Transverse colon (tissue), 4 donors: ENCODE measurements around the gene DUSP15. TPM values are rescaled to one million over a fixed set of nuclear protein-coding genes. Genes with fewer than 3 reads are reported as not detected.

Source experiments
- DNase-seq: peaks from one replicate; pipeline ENCODE4 v3.0.0-alpha.2; 2019
- H3K27ac ChIP-seq, 4 donors: fragments of 200-600 bp; sonication (generic); 2 replicates each; pipeline ENCODE4 v1.5.1; 2016 to 2018; ENCODE audit warnings: inconsistent platforms in 4 of 4
- H3K27me3 ChIP-seq: fragments of 200-600 bp; sonication (generic); 2 replicates; pipeline ENCODE4 v1.5.1; 2017; ENCODE audit warnings: inconsistent platforms
- H3K36me3 ChIP-seq, 4 donors: fragments of 200-600 bp; sonication (generic); 2 replicates each; pipeline ENCODE4 v1.5.1; 2017 to 2019; ENCODE audit warnings: inconsistent platforms in 4 of 4
- H3K4me1 ChIP-seq, 4 donors: fragments of 200-600 bp; sonication (generic); 2 replicates each; pipeline ENCODE4 v1.5.1; 2017 to 2020; ENCODE audit warnings: inconsistent platforms in 4 of 4
- H3K4me3 ChIP-seq, 4 donors: fragments of 200-600 bp; sonication (generic); 1 replicate in 1 of 4; 2 replicates in 3 of 4; pipeline versions ENCODE4 v1.5.1 to v1.6.1; 2017 to 2019; ENCODE audit warnings: inconsistent platforms in 4 of 4
- H3K9me3 ChIP-seq, 2 donors: fragments of 200-600 bp; sonication (generic); 2 replicates each; pipeline ENCODE4 v1.5.1; 2017 to 2019; ENCODE audit warnings: inconsistent platforms in 2 of 2
- EP300 ChIP-seq: sonication (generic); formaldehyde crosslinking; IDR thresholded peaks from one replicate; pipeline ENCODE4 v1.6.1; 2017; ENCODE audit warnings: antibody characterized with exemption, low read depth
- POLR2A ChIP-seq: fragments of 450-650 bp; IDR thresholded peaks from one replicate; pipeline ENCODE4 v1.6.1; 2016; ENCODE audit warnings: antibody characterized with exemption, mild to moderate bottlenecking, moderate library complexity
- POLR2AphosphoS5 ChIP-seq, 3 donors: sonication (generic); formaldehyde crosslinking; IDR thresholded peaks; one replicate each; pipeline ENCODE4 v1.6.1; 2016; ENCODE audit warnings: antibody characterized with exemption in 3 of 3
- WGBS, 2 donors: methylation state at CpG; one replicate each; pipeline ENCODE4 v1.1.5; 2018; ENCODE audit warnings: low coverage in 1 of 2; 5-methylcytosine and 5-hydroxymethylcytosine counted together
- in situ Hi-C, 4 donors: fragments of 200-750 bp; cut with MboI; loops; one replicate each; pipeline versions ENCODE4 v1.15.0 to v1.15.1; 2017; ENCODE audit warnings: low sequenced_read_pairs in 3 of 4, low pct_ligation_motif_present in 1 of 4, low pct_unique_long_range_greater_than_20kb in 1 of 4
- intact Hi-C: fragments of 100-400 bp; cut with DNase I; formaldehyde crosslinking; loops from one replicate; pipeline ENCODE4 v1.15.1; 2023; ENCODE audit warnings: low total_unique reads
- small RNA-seq, 4 donors: library from RNA; depleted of rRNA; stranded (forward); fragments of <200 nt; gene quantifications; one replicate each; pipeline ENCODE3, GENCODE V24; 2016
- total RNA-seq, 4 donors: library from RNA; depleted of rRNA; stranded (reverse); fragments of >200 nt; gene quantifications; one replicate each; pipeline ENCODE4 v1.1.0, GENCODE V29; 2016
- TF ChIP-seq, protein P1 (sequence below), 5 experiments: fragments of 200-600 bp in 3 of 5; fragments of 450-650 bp in 2 of 5; sonication (generic) in 3 of 5; IDR thresholded peaks; 1 replicate in 2 of 5; 2 replicates in 3 of 5; pipeline ENCODE4 v1.5.1; 2016 to 2017; ENCODE audit warnings: antibody characterized with exemption in 5 of 5, inconsistent platforms in 3 of 5, mild to moderate bottlenecking in 2 of 5, moderate library complexity in 1 of 5

DUSP15 gene
- total RNA-seq, 4 donors from 2014 or later, result 1.1 TPM; not detected in 3

DNA sequence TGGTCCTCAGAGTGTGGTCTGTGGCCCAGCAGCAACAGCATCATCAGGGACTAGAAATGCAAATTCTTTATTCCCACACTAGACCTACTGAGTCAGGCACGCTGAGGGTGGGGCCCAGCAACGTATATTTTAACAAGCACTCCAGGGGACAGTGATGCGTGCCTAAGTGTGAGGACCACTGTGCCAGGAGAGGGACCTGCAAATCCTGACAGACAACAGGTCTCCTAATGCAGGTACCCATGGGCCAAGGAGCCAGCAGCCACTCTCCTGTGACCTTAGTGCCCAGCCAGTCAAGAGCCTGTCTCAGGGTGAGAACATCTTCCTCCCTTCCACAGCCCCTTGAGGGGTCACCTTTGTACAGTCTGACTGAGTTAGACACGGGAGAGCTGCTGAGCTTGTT is 59.1 kb downstream of the DUSP15 start:
- H3K27ac ChIP-seq, result no peak overlapping the region
- DNase-seq, result no peak
- no peaks in the 10 kb centered on the region for H3K36me3 ChIP-seq
- H3K9me3 ChIP-seq, result no peaks in the 10 kb centered on the region
- in situ Hi-C loops, result no loop called here
- H3K4me3 ChIP-seq, result no peak overlapping the region
- peaks cover 0 to 8% (median 7%) of the 10 kb centered on the region in 4 donors for H3K4me1 ChIP-seq
- 94% methylated on average over 4 of the region's 4 CpGs; no CpG with 5 or more reads in 1 of the 2 donors for WGBS, 2 donors
- TF ChIP-seq POLR2AphosphoS5 (IDR thresholded peaks at IDR 0.05), result no peak
- no peak for TF ChIP-seq EP300
- TF ChIP-seq POLR2A, result no peak
- TF ChIP-seq, protein P1, sequence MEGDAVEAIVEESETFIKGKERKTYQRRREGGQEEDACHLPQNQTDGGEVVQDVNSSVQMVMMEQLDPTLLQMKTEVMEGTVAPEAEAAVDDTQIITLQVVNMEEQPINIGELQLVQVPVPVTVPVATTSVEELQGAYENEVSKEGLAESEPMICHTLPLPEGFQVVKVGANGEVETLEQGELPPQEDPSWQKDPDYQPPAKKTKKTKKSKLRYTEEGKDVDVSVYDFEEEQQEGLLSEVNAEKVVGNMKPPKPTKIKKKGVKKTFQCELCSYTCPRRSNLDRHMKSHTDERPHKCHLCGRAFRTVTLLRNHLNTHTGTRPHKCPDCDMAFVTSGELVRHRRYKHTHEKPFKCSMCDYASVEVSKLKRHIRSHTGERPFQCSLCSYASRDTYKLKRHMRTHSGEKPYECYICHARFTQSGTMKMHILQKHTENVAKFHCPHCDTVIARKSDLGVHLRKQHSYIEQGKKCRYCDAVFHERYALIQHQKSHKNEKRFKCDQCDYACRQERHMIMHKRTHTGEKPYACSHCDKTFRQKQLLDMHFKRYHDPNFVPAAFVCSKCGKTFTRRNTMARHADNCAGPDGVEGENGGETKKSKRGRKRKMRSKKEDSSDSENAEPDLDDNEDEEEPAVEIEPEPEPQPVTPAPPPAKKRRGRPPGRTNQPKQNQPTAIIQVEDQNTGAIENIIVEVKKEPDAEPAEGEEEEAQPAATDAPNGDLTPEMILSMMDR (IDR thresholded peaks at IDR 0.05), result no peak
- intact Hi-C loops, result no loop called here
- no peaks in the 10 kb centered on the region for H3K27me3 ChIP-seq

Small RNA genes within 50 kb of the gene (small RNA-seq; reads per million reads assigned to genes)
- gene RNU1-94P, result 0 reads per million in 4 donors

Other genes with a start within 250 kb of the DUSP15 start
- gene COX4I2, start 232.6 kb downstream of the DUSP15 start, total RNA-seq, result not detected
- gene BCL2L1, start 147.7 kb downstream of the DUSP15 start, total RNA-seq, result 100 to 1,000 TPM in 3 of 4 donors, 10 to 100 TPM in 1; 98.6 to 151 (median 107) TPM
- 10 to 100 TPM in 2 of 4 donors, 1 to 10 TPM in 2; 3.2 to 15.7 (median 7.8) TPM for gene TPX2, start 131.2 kb downstream of the DUSP15 start, total RNA-seq
- under 1 TPM in 1 of 4 donors, not detected in 3; 0.16 TPM for gene MYLK2, start 51.2 kb downstream of the DUSP15 start, total RNA-seq
- under 1 TPM in 1 of 4 donors, not detected in 3; 0.55 TPM for gene FOXS1, start 24.9 kb downstream of the DUSP15 start, total RNA-seq
- gene TTLL9, start 107 bp upstream of the DUSP15 start, total RNA-seq, result not detected
- 1 to 10 TPM; 2.2 to 9.2 (median 6.5) TPM for gene PDRG1, start 81.5 kb upstream of the DUSP15 start, total RNA-seq
- gene XKR7, start 97.6 kb upstream of the DUSP15 start, total RNA-seq, result under 1 TPM in 1 of 4 donors, not detected in 3; under 0.01 TPM
- 1 to 10 TPM; 1.7 to 4.9 (median 3.0) TPM for gene CCM2L, start 139.9 kb upstream of the DUSP15 start, total RNA-seq
- gene HCK, start 181.7 kb upstream of the DUSP15 start, total RNA-seq, result 10 to 100 TPM in 3 of 4 donors, 1 to 10 TPM in 1; 9.7 to 22.7 (median 11.7) TPM
- 10 to 100 TPM; 35.5 to 44.8 (median 42.6) TPM for gene TM9SF4, start 239.2 kb upstream of the DUSP15 start, total RNA-seq